GM12878 (cell line): ENCODE data around the gene PKLR. TPM values are rescaled to one million over a fixed set of nuclear protein-coding genes. Genes with fewer than 3 reads are reported as not detected.

Experiments used
- ATAC-seq: fragments of 200-7000 bp; cut with Tn5 transposase; 3 replicates; pipeline ENCODE4 v1.9.1; 2020; ENCODE audit warnings: mild to moderate bottlenecking, moderate library complexity
- BruUV-seq: library from RNA; stranded (reverse); fragments of 400-500 nt; replicated peaks from 2 replicates; lab custom pipeline; 2021; lab: Mats Ljungman, UMichigan
- CTCF ChIA-PET: fragments of 300-600 bp; sonication (Branson Sonifier 250); formaldehyde crosslinking; extraction: SDS; loops from one replicate; lab custom pipeline; 2021; ENCODE audit warnings: inconsistent platforms; lab: Yijun Ruan, JAX
- POLR2A ChIA-PET: fragments of 350-600 bp; formaldehyde crosslinking; extraction: SDS; loops from one replicate; lab custom pipeline; 2021; ENCODE audit warnings: inconsistent platforms; lab: Charles Lee
- RAD21 ChIA-PET: fragments of 300-600 bp; sonication (Branson Sonifier 250); formaldehyde crosslinking; loops from one replicate; lab custom pipeline; 2023; ENCODE audit warnings: antibody characterized with exemption; ENCODE audit not compliant: unreplicated experiment; lab: Charles Lee
- SMC1A ChIA-PET: fragments of 300-600 bp; sonication (Branson Sonifier 250); formaldehyde crosslinking; loops from one replicate; lab custom pipeline; 2023; ENCODE audit not compliant: unreplicated experiment, uncharacterized antibody; lab: Charles Lee
- DNase-seq: peaks from one replicate; pipeline ENCODE4 v3.0.0-alpha.2; 2011; ENCODE audit warnings: low read depth, low spot score
- FAIRE-seq: peaks from 3 replicates; lab custom pipeline; 2011; peaks lifted over from hg19 to GRCh38; lab: Jason Lieb, UNC
- H2AFZ ChIP-seq: 2 replicates; pipeline ENCODE4 v1.6.0; 2011; ENCODE audit warnings: low read depth, low read length, control low read depth; ENCODE audit not compliant: control insufficient read depth
- H3K27ac ChIP-seq: 2 replicates; pipeline ENCODE4 v1.5.1; 2011; ENCODE audit warnings: control low read depth; ENCODE audit not compliant: control insufficient read depth, insufficient read depth
- H3K27me3 ChIP-seq, 2 experiments: replicated peaks in 1 of 2; 2 replicates each; pipeline versions ENCODE4 v1.6.0 to v1.6.1; 2011; ENCODE audit warnings: low read length in 1 of 2; ENCODE audit not compliant: control insufficient read depth in 2 of 2, insufficient read depth in 2 of 2
- H3K36me3 ChIP-seq, 2 experiments: 2 replicates each; pipeline ENCODE4 v1.5.1; 2011; ENCODE audit warnings: low read length in 1 of 2; ENCODE audit not compliant: control insufficient read depth in 2 of 2, insufficient read depth in 2 of 2
- H3K4me1 ChIP-seq: 2 replicates; pipeline ENCODE4 v1.6.1; 2011; ENCODE audit warnings: mild to moderate bottlenecking, low read length, moderate library complexity, mixed read lengths; ENCODE audit not compliant: control insufficient read depth, insufficient read depth
- H3K4me2 ChIP-seq: 2 replicates; pipeline ENCODE4 v1.6.0; 2011; ENCODE audit warnings: control low read depth; ENCODE audit not compliant: control insufficient read depth, insufficient read depth
- H3K4me3 ChIP-seq: fragments of 200-600 bp; sonication (generic); 2 replicates; pipeline ENCODE4 v1.5.1; 2016
- H3K79me2 ChIP-seq: 2 replicates; pipeline ENCODE4 v1.6.0; 2011; ENCODE audit warnings: low read length; ENCODE audit not compliant: control insufficient read depth, insufficient read depth
- H3K9ac ChIP-seq: 2 replicates; pipeline ENCODE4 v1.8.0; 2011; ENCODE audit warnings: low read length, control low read depth, mixed read lengths; ENCODE audit not compliant: control insufficient read depth, insufficient read depth
- H3K9me3 ChIP-seq: replicated peaks from 3 replicates; pipeline ENCODE4 v1.5.1; 2011; ENCODE audit warnings: mild to moderate bottlenecking, low read length; ENCODE audit not compliant: control insufficient read depth, insufficient read depth
- H4K20me1 ChIP-seq: 2 replicates; pipeline ENCODE4 v1.6.0; 2011; ENCODE audit not compliant: control insufficient read depth, insufficient read depth
- E2F8 ChIP-seq: fragments of 450-650 bp; IDR thresholded peaks from 2 replicates; pipeline ENCODE4 v1.6.1; 2018; ENCODE audit warnings: mild to moderate bottlenecking, low read depth, moderate library complexity; ENCODE audit not compliant: partially characterized antibody
- EP300 ChIP-seq, 2 experiments: fragments of 150-350 bp in 1 of 2; IDR thresholded peaks; 2 replicates each; pipeline ENCODE4 v1.6.1; 2011 to 2012; ENCODE audit warnings: low read depth in 2 of 2, low read length in 2 of 2, borderline replicate concordance in 1 of 2, improper control_type of control experiment in 1 of 2, inconsistent platforms in 1 of 2; ENCODE audit not compliant: control insufficient read depth in 1 of 2
- ESRRA ChIP-seq: IDR thresholded peaks from 2 replicates; pipeline ENCODE4 v1.6.1; 2012; ENCODE audit warnings: mild to moderate bottlenecking, low read length, improper control_type of control experiment
- HSF1 ChIP-seq: fragments of 150-350 bp; IDR thresholded peaks from 2 replicates; pipeline ENCODE4 v1.6.1; 2014; ENCODE audit warnings: mild to moderate bottlenecking, low read depth, low read length
- LARP7 ChIP-seq: fragments of 450-650 bp; IDR thresholded peaks from 2 replicates; pipeline ENCODE4 v1.6.1; 2017; ENCODE audit warnings: mild to moderate bottlenecking
- NR2F1 ChIP-seq: fragments of 450-650 bp; conservative IDR thresholded peaks from 2 replicates; pipeline ENCODE4 v1.6.1; 2017; ENCODE audit warnings: mild to moderate bottlenecking
- RCOR1 ChIP-seq: conservative IDR thresholded peaks from 2 replicates; pipeline ENCODE4 v1.6.1; 2012; ENCODE audit warnings: low read depth, low read length, improper control_type of control experiment
- SMAD1 ChIP-seq: fragments of 450-650 bp; IDR thresholded peaks from 2 replicates; pipeline ENCODE4 v1.6.1; 2018; ENCODE audit warnings: mild to moderate bottlenecking, low read depth; ENCODE audit not compliant: partially characterized antibody
- SMC3 ChIP-seq: IDR thresholded peaks from 2 replicates; pipeline ENCODE4 v1.6.1; 2011; ENCODE audit warnings: low read length, improper control_type of control experiment, borderline replicate concordance
- USF1 ChIP-seq: IDR thresholded peaks from 2 replicates; pipeline ENCODE4 v1.6.1; 2011; ENCODE audit warnings: borderline replicate concordance, low read depth, mild to moderate bottlenecking, moderate library complexity, mixed read lengths, low read length; ENCODE audit not compliant: insufficient read depth; ENCODE audit errors: extremely low read length
- ZBTB4 ChIP-seq: fragments of 450-650 bp; formaldehyde crosslinking; IDR thresholded peaks from 2 replicates; pipeline ENCODE4 v1.4.0; 2022; ENCODE audit warnings: mild to moderate bottlenecking, moderate library complexity
- WGBS: methylation state at CpG from one replicate; pipeline ENCODE4 v1.1.6; 2016; ENCODE audit warnings: low lambda C conversion rate; ENCODE audit not compliant: insufficient replicate concordance, insufficient coverage; ENCODE audit errors: missing lambda C conversion rate; 5-methylcytosine and 5-hydroxymethylcytosine counted together
- in situ Hi-C: fragments of 300-500 bp; cut with MboI; formaldehyde crosslinking; loops from 9 replicates; pipeline ENCODE4 v1.14.3; 2018; ENCODE audit warnings: mixed read lengths
- intact Hi-C: fragments of 100-400 bp; cut with micrococcal nuclease; formaldehyde crosslinking; loops from one replicate; pipeline ENCODE4 v1.14.2; 2022; ENCODE audit not compliant: unreplicated experiment
- polyA plus RNA-seq, 11 experiments: library from polyadenylated mRNA; depleted of rRNA in 4 of 11; unstranded in 6 of 11; stranded (reverse) in 5 of 11; fragments of >200 nt; fragmentation: Nextera tagmentation in 4 of 11; fragmentation: Illumina TruSeq in 1 of 11; extraction: Ambion mirVana in 4 of 11; extraction: Trizol in 1 of 11; gene quantifications; 1 replicate in 1 of 11; 2 replicates in 10 of 11; pipeline versions ENCODE4 v1.2.1 to v1.2.3, GENCODE V29; 2011 to 2016; ENCODE audit warnings: inconsistent platforms in 2 of 11, missing spikeins in 2 of 11, low read depth in 1 of 11
- total RNA-seq, 4 experiments: library from RNA; depleted of rRNA in 3 of 4; stranded (reverse); fragments of >200 nt in 3 of 4; fragmentation: Illumina TruSeq in 1 of 4; extraction: Trizol in 1 of 4; gene quantifications; 2 replicates each; pipeline versions ENCODE4 v1.2.1 to v1.2.3, GENCODE V29; 2013 to 2021
- TF ChIP-seq, protein P1 (sequence below): fragments of 450-650 bp; IDR thresholded peaks from 2 replicates; pipeline ENCODE4 v1.6.1; 2016; ENCODE audit warnings: mild to moderate bottlenecking

The PKLR gene
- total and polyA plus RNA-seq, 10 of the 15 experiments (the other 5 are each of a cell fraction or from before 2014, with no cell fraction given), result 0.04 to 0.15 (median 0.08) TPM; not detected in 7

DNA sequence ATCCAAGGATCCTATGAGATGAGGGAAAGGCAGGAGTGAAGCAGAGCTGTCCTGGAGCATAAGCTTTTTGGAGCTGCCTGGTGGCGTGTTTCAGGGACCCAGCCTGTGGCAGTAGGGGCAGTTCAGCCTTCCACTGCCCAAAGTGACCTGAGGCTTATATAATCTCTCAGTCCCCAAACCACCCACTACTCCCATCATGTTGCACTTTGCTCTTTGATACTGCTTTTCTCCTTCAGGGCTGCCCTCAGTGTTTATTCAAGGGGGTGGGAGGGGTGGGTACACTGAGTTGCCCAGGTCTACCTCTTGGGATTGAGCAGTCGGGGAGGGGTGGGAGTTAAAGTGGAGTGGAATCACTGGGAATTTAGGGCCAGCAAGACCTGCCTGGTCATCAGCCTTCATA is 14.7 kb downstream of the PKLR start:
- DNase-seq (no peak), ATAC-seq (no peak), FAIRE-seq (no peak)
- WGBS, result 34% methylated on average over 2 of the region's 2 CpGs
- Histone ChIP-seq H3K9me3 (no peaks in the 10 kb centered on the region), H3K36me3 (no peaks in the 10 kb centered on the region), H3K4me3 (no peak overlapping the region), H2AFZ (no peak overlapping the region), H4K20me1 (no peaks in the 10 kb centered on the region), H3K4me1 (no peaks in the 10 kb centered on the region), H3K9ac (no peak overlapping the region), H3K79me2 (no peaks in the 10 kb centered on the region), H3K27me3 (no peaks in the 10 kb centered on the region), H3K4me2 (no peak overlapping the region), H3K27ac (no peak overlapping the region)
- in situ Hi-C loops (no loop called here), intact Hi-C loops (no loop called here)
- ChIA-PET SMC1A (no interaction called here), POLR2A (interaction anchor here (0.6 kb wide), 2 partner anchors 15 to 298 kb away, joined by 3 to 4 read pairs; no protein-coding TSS in a partner anchor), RAD21 (no interaction called here), CTCF (interaction anchor here (1.1 to 1.3 kb wide), 2 partner anchors 26 to 35 kb away, joined by 3 read pairs; no protein-coding TSS in a partner anchor)
- BruUV-seq, result no TSS peak
- TF ChIP-seq RCOR1 (no peak), NR2F1 (no peak), USF1 (no peak), SMAD1 (no peak), LARP7 (no peak), SMC3 (no peak), ESRRA (no peak), EP300 (IDR thresholded peaks at IDR 0.05; ENCODE audit: borderline replicate concordance in 1 of 2, control insufficient read depth in 1 of 2, low read depth in 2 of 2, low read length in 2 of 2) (no peak), HSF1 (no peak), E2F8 (no peak), ZBTB4 (CRISPR knock-in tag) (no peak)
- TF ChIP-seq, protein P1, sequence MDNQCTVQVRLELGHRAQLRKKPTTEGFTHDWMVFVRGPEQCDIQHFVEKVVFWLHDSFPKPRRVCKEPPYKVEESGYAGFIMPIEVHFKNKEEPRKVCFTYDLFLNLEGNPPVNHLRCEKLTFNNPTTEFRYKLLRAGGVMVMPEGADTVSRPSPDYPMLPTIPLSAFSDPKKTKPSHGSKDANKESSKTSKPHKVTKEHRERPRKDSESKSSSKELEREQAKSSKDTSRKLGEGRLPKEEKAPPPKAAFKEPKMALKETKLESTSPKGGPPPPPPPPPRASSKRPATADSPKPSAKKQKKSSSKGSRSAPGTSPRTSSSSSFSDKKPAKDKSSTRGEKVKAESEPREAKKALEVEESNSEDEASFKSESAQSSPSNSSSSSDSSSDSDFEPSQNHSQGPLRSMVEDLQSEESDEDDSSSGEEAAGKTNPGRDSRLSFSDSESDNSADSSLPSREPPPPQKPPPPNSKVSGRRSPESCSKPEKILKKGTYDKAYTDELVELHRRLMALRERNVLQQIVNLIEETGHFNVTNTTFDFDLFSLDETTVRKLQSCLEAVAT, result no peak
